ENCODE measurements around the gene SGCE. TPM values are rescaled to one million over a fixed set of nuclear protein-coding genes. Genes with fewer than 3 reads are reported as not detected.

Gene SGCE
- total and polyA plus RNA-seq, 9 of the 15 experiments (the other 6 are each of a cell fraction or from before 2014, with no cell fraction given) = 0.09 to 0.46 (median 0.28) TPM; not detected in 5

- no peak for TF ChIP-seq CHD7 (IDR thresholded peaks at IDR 0.05; ENCODE audit: low read depth, low read length)
- TF ChIP-seq ZNF277 (CRISPR knock-in tag; IDR thresholded peaks at IDR 0.05; ENCODE audit: borderline replicate concordance) = no peak
- no peak for TF ChIP-seq C11orf30 (IDR thresholded peaks at IDR 0.05; ENCODE audit: low read depth)
- TF ChIP-seq HDAC1 (IDR thresholded peaks at IDR 0.05) = no peak
- TF ChIP-seq, protein P1, sequence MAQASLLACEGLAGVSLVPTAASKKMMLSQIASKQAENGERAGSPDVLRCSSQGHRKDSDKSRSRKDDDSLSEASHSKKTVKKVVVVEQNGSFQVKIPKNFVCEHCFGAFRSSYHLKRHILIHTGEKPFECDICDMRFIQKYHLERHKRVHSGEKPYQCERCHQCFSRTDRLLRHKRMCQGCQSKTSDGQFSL (CRISPR knock-in tag; IDR thresholded peaks at IDR 0.05) = no peak
- TF ChIP-seq, protein P1 (tag; IDR thresholded peaks at IDR 0.05) = no peak
- no peak for TF ChIP-seq ZKSCAN8 (CRISPR knock-in tag; IDR thresholded peaks at IDR 0.05)
- no peak for TF ChIP-seq GTF2F1 (IDR thresholded peaks at IDR 0.05; ENCODE audit: low read depth, low read length)
- TF ChIP-seq POLR2G (IDR thresholded peaks at IDR 0.05; ENCODE audit: low read depth, low read length) = no peak
- TF ChIP-seq TEAD2 (tag; IDR thresholded peaks at IDR 0.05) = no peak
These were observed 96.0 kb downstream of the SGCE start (continued) for GRCh38 chr7:94559972-94560371.
